HG02798 (cell line): Measurements from ENCODE around the gene UBA3.
A peak's percentile ranks its signal among the peaks of the same experiment; 100 is the strongest.

Experiments
- ATAC-seq: cut with Tn5 transposase; IDR thresholded peaks from one replicate; pipeline ENCODE4 v1.9.1; 2021; ENCODE audit warnings: mild to moderate bottlenecking; ENCODE audit not compliant: unreplicated experiment, poor library complexity

Gene UBA3

DNA sequence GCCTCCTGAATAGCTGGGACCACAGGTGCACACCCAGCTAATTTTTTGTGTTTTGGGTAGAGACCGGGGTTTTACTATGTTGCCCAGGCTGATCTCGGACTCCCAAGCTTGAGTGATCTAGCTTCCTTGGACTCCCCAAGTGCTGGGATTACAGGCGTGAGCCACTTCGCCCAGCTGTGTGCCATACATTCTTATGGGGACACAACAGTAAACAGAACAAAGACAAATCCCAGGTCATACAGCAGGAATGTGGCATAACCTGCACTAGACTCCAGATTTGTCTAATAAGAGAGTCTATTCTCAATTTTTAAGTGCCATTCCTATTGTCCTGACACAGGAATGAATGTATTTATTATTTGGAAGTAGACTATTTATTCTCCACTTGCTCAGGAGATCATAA is 22.2 kb upstream of the UBA3 start:
- no peak for ATAC-seq

GRCh38 chr3:69099576-69099975 is 19.4 kb upstream of the UBA3 start:
- ATAC-seq = no peak

- no peak for ATAC-seq
Observed at GRCh38 chr3:69097407-69098086, 17.4 kb upstream of the UBA3 start.

DNA sequence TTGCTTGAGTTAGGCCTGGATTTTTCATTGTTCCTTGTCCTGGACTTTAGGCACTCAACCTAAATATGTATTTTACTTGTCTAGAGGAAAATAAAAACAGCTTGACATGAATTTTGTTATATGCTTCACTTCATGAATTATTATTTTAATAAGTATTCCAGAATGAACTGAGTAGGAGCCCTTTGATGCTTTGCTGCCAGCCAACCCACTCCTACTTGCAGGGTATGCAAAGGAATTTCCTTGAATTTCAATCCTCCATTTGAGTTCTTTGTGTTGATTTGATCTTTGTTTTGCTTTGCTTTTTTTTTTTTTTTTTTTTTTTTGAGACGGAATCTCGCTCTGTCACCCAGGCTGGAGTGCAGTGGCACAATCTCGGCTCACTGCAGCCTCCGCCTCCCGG is 16.1 kb upstream of the UBA3 start:
- no peak for ATAC-seq

DNA sequence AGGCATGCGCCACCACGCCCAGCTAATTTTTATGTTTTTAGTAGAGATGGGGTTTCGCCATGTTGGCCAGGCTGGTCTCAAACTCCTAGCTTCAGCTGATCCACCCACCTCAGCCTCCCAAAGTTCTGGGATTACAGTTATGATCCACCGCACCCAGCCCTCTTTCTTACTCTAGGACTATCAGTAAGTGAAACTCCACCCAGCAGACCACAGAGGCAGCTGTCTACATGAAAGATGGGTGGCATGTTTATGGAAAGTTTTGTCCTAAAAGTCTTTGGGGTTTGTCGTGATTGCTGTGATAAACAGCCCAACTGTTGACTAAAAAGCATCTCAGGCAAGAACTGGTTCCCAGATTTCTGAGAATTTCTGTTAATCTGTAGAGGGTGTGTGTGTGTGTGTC is 15.5 kb upstream of the UBA3 start:
- no peak for ATAC-seq

GRCh38 chr3:69094467-69095205 is 14.5 kb upstream of the UBA3 start:
- ATAC-seq = no peak

DNA sequence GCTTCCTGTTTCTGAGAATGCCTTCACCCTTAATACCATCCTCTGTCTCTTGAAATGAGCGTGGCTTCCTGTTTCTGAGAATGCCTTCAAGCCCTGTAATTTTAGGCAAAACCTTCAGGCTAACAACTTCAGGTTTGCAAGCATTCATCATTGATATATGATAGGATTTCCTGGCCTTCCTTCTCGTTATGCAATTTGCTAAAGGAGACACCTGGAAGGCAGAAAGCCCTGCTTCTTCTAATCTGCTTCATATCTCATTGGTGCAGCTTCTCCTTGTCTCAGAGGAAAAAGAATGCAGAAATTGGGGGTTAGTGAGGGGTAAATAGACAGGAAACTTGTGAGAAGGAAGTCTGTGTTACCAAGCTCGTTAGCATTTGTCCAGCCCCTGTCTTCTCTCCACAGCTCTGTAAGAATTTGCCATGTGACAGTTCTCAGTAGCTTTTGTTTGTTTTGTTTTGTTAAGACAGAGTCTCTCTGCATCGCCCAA is 11.9 kb upstream of the UBA3 start:
- ATAC-seq = peak; percentile 64

DNA sequence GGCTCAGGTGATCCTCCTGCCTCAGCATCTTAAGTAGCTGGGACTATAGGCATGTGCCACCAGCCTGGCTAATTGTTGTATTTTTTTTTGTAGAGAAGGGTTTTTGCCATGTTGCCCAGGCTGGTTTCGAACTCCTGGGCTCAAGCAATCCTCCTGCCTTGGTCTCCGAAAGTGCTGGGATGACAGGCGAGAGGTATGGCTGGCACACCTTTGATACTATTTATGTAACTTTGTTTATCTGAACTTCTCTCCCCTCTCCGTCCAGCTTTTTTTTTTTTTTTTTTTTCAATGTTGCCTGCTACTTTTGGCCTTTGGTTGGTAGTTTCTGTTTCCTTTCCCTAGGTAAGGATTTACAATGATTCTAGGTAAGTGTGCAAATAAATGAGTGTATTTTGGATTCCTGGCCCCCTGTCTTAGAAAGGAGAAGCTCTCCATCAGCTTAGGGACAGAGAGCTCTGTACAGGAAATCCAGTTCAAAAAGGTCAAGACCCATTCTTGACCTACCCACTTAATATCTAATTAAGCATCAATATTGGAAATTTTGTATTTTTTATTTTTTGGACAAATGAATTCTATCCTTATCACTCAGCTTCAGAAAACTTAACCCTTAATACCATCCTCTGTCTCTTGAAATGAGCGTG is 11.3 kb upstream of the UBA3 start:
- peak; percentile 1 for ATAC-seq

DNA sequence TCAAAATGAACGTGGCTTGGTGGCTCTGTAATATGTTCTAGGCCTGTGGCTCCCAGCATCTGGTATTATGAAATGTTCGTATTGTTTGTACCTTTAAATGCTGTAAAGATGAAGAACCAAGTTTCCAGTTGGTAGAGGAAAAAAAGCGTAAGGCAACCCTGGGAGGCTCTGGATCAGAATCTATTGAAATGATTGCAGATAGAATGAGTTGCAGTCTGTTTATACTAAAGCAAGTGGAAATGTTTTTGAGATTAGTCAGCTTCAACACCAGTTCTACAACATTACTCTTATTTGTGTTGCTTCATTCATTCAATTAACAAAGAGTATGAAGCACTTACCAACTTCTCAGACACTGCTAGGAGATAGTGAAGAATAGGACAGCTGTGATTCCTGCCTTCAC is 9.9 kb upstream of the UBA3 start:
- ATAC-seq = no peak

DNA sequence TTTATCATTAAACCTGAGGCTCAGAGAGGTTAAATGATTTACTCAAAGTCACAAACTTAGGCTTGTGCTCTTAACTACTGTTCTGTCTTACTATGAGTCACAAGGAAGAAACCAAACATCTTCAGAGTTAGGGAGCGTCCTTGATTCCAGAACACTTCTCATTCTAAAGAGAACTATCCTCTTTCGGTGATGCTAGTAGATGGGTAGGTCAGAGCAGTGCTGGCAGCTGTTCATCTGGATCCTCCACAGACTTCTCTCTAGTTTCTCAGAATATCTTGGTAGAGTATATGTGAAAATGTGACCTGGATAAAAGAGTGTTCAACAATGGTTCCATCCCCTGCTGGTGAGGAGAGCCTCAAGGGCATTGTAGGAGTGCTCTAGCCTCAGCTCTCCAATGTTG is 7.9 kb upstream of the UBA3 start:
- ATAC-seq = peak; percentile 14

DNA sequence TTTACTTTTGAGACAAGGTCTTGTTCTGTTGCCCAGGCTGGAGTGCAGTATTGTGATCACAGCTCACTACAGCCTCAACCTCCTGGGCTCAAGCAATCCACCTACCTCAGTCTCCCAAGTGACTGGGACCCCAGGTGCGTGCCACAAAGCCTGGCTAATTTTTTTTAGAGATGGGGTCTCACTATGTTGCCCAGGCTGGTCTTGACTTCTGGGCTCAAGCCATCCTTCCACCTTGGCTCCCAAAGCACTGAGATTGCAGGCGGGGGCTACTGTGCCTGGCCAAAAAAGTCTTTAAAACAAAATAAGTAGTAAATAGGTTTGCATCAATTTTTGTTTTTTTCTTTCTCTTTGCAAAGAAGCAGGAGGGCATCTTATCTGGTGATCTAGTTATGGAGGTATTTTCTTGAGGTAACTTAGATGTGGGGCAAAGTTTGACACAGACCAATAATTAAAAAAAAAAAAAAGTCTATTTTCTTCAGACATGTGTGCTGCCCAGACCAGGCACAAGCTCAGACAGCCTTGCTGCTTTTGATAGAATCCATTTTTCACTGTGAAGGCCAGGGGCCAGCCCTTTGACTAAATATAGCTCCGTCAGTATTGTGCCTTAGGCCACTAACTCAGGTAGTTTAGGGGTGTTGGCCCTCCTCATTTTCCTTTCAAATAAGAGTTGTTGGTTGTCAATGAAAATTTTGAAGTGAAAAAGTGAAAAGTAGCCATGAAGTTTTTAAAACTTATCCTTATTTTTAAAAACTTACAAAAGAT is 7.0 kb upstream of the UBA3 start:
- ATAC-seq = no peak

- no peak for ATAC-seq
Observed at GRCh38 chr3:69085833-69086722, 5.9 kb upstream of the UBA3 start.

DNA sequence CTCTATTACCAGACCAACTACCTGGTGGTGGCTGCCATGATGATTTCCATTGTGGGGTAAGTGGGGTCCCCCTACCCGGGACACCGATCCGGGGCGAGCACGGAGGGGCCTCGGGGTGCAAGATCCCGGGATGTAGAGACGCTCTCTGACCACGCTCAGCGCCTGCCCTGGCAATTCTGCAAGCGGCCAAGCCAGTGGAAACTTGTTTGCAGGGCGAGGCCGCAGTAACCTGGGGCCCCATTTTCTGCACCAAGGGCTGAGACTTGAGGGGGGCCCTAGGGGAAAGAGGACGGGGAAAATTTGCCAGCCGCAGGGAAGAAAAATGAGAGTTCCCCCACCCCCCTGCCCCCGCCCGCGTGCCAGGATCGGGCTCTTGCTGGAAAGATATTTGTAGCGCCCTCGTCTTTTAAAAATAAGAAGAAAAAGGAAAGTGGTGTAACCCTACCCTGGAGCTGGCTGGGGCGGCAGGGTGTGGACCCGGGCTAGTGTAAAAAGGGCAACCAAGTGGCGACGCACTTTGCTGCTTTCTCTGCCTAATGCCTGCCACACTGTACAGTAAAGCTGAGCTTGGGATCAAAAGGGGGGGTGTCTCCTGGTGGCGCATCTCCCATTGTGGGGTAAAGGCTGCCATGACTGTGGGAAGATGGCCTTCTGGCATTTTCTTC is 5.1 kb upstream of the UBA3 start:
- no peak for ATAC-seq

- peak; percentile 58 for ATAC-seq
Observed at GRCh38 chr3:69084326-69085167, 4.4 kb upstream of the UBA3 start, which contains the start of gene ARL6IP5. Gene ARL6IP5 (plus strand): TSS chr3:69084937. CDS start chr3:69085048, 111 bp downstream.

- peak; percentile 66 for ATAC-seq
Observed at GRCh38 chr3:69082805-69083204, 2.6 kb upstream of the UBA3 start.

DNA sequence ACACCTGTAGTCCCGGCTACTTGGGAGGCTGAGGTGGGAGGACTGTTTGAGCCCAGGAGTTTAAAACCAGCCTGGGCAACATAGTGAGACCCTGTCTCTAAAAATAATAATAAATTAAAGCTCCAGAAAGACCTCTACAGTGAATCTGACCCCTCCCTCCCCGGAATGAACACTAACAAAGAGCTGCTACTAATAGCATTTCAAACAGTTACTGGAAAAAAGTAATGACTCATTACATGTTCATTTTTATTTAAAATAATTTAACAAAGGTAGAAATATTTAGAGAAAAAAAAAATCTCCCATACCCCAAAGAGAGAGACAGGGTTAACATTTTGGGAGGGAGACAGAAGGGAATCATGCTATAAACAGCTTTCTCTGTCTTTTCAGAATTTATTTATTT is 2.2 kb upstream of the UBA3 start:
- ATAC-seq = no peak

DNA sequence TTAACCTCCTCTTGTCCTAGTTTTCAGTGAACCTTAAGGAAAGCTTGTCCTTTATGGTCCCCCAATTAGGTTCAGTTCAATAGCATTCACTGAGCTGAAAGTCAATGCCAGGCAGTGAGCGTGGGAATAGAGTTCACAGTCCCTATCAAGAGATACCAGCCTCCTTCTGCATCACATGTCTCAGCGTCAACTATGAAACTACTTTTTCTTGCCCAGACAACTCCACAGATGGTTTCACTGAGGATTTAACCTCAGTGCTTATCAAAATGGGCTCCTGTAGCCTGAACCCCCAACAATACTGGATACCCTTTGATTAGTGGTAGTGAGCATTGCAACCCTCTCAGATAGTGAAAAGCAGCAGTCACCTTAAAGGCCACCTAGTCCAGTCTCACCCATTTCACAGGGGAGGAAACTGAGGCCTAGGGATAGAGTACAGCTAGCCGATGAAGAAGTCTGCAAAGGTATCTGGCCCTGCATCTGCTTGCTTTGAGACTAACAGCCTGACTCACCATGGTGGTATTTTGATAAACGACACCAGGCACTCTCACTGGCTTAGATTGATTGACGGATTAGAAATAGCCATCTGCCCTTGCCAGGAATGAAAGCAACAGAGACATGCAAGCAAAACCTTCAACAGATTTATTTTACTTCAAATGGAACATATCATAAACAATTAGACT is 1.6 kb upstream of the UBA3 start:
- peak; percentile 15 for ATAC-seq
